Mesendoderm (in vitro differentiated cells): ENCODE measurements around the gene RABL6.

ENCODE experiments used
- DNase-seq: peaks from one replicate; pipeline ENCODE4 v3.0.0; 2013
- H2AK5ac ChIP-seq: 2 replicates; pipeline ENCODE4 v1.6.1; 2013; ENCODE audit warnings: low read length, inconsistent platforms
- H2BK120ac ChIP-seq: 2 replicates; pipeline ENCODE4 v1.6.1; 2013; ENCODE audit warnings: low read depth, mild to moderate bottlenecking, low read length, moderate library complexity, mixed read lengths
- H2BK15ac ChIP-seq: replicated peaks from 2 replicates; pipeline ENCODE4 v1.6.1; 2013; ENCODE audit warnings: low read depth, mild to moderate bottlenecking, moderate library complexity
- H2BK5ac ChIP-seq: 2 replicates; pipeline ENCODE4 v1.6.1; 2013; ENCODE audit warnings: low read length, inconsistent platforms
- H3K18ac ChIP-seq: 2 replicates; pipeline ENCODE4 v1.6.1; 2013; ENCODE audit warnings: mild to moderate bottlenecking, low read length, mixed read lengths
- H3K23ac ChIP-seq: one replicate; pipeline ENCODE4 v1.6.1; 2013; ENCODE audit warnings: low read length
- H3K27ac ChIP-seq: 2 replicates; pipeline ENCODE4 v1.5.1; 2013; ENCODE audit warnings: low read depth, mild to moderate bottlenecking, inconsistent platforms, low read length, moderate library complexity
- H3K27me3 ChIP-seq: 2 replicates; pipeline ENCODE4 v1.6.1; 2013; ENCODE audit warnings: low read length, control low read depth, mild to moderate bottlenecking, inconsistent platforms; ENCODE audit not compliant: insufficient read depth, poor library complexity
- H3K36me3 ChIP-seq: 2 replicates; pipeline ENCODE4 v1.6.1; 2013; ENCODE audit warnings: low read length, inconsistent platforms; ENCODE audit not compliant: control insufficient read depth, insufficient read depth
- H3K4ac ChIP-seq: one replicate; pipeline ENCODE4 v1.6.1; 2013; ENCODE audit warnings: low read depth, mild to moderate bottlenecking, low read length, moderate library complexity
- H3K4me1 ChIP-seq: 2 replicates; pipeline ENCODE4 v1.6.1; 2013; ENCODE audit warnings: low read depth, low read length, inconsistent platforms; ENCODE audit not compliant: control insufficient read depth
- H3K4me2 ChIP-seq: 2 replicates; pipeline ENCODE4 v1.6.1; 2013; ENCODE audit warnings: low read length
- H3K4me3 ChIP-seq: 2 replicates; pipeline ENCODE4 v1.5.1; 2013; ENCODE audit warnings: mild to moderate bottlenecking, low read length
- H3K56ac ChIP-seq: one replicate; pipeline ENCODE4 v1.6.1; 2013; ENCODE audit warnings: low read length
- H3K79me1 ChIP-seq: 2 replicates; pipeline ENCODE4 v1.6.1; 2013; ENCODE audit warnings: low read length, inconsistent platforms
- H3K79me2 ChIP-seq: 2 replicates; pipeline ENCODE4 v1.6.1; 2013; ENCODE audit warnings: mild to moderate bottlenecking, low read length; ENCODE audit not compliant: control insufficient read depth, insufficient read depth
- H3K9ac ChIP-seq: 2 replicates; pipeline ENCODE4 v1.6.1; 2013; ENCODE audit warnings: low read length, inconsistent platforms
- H4K5ac ChIP-seq: one replicate; pipeline ENCODE4 v1.6.1; 2013; ENCODE audit warnings: low read length
- H4K8ac ChIP-seq: one replicate; pipeline ENCODE4 v1.6.1; 2013; ENCODE audit warnings: low read depth, mild to moderate bottlenecking, control low read depth, low read length, moderate library complexity
- WGBS: extraction: QIAGEN DNeasy Blood & Tissue Kit; methylation state at CpG from one replicate; pipeline ENCODE4 v1.1.7; 2013; ENCODE audit warnings: low lambda C conversion rate, missing lambda C conversion rate; ENCODE audit not compliant: insufficient coverage; ENCODE audit errors: extremely low coverage; 5-methylcytosine and 5-hydroxymethylcytosine counted together

The RABL6 gene

GRCh38 chr9:136777359-136777758, 30.4 kb upstream of the RABL6 start:
- Histone ChIP-seq H3K4me2 (no peak overlapping the region), H3K9ac (no peak overlapping the region), H3K18ac (no peak overlapping the region), H2AK5ac (no peak overlapping the region), H3K4me3 (no peak overlapping the region), H4K5ac (no peak overlapping the region), H4K8ac (no peak overlapping the region), H3K36me3 (no peaks in the 10 kb centered on the region), H3K79me1 (no peaks in the 10 kb centered on the region), H3K79me2 (no peaks in the 10 kb centered on the region), H3K27ac (no peak overlapping the region), H2BK120ac (no peak overlapping the region), H3K56ac (no peak overlapping the region), H2BK5ac (no peak overlapping the region), H3K27me3 (no peaks in the 10 kb centered on the region), H3K4ac (no peak overlapping the region), H3K23ac (no peak overlapping the region), H2BK15ac (no peak overlapping the region), H3K4me1 (no peaks in the 10 kb centered on the region)
- no peak for DNase-seq
- no CpG with 5 or more reads among the region's 14 CpGs for WGBS

- Histone ChIP-seq H3K36me3 (no peaks in the 10 kb centered on the region), H4K8ac (no peak overlapping the region), H3K27ac (no peak overlapping the region), H3K27me3 (no peaks in the 10 kb centered on the region), H3K79me2 (no peaks in the 10 kb centered on the region), H2AK5ac (no peak overlapping the region), H3K4me2 (no peak overlapping the region), H3K4ac (no peak overlapping the region), H3K23ac (no peak overlapping the region), H3K9ac (no peak overlapping the region), H3K18ac (no peak overlapping the region), H3K56ac (no peak overlapping the region), H3K4me3 (no peak overlapping the region), H3K79me1 (no peaks in the 10 kb centered on the region), H2BK120ac (no peak overlapping the region), H2BK5ac (no peak overlapping the region), H4K5ac (no peak overlapping the region), H2BK15ac (no peak overlapping the region), H3K4me1 (no peaks in the 10 kb centered on the region)
- DNase-seq: no peak
- no CpG with 5 or more reads among the region's 5 CpGs for WGBS
Measured at GRCh38 chr9:136779808-136780207, 27.9 kb upstream of the RABL6 start.

GRCh38 chr9:136782452-136782851, 25.3 kb upstream of the RABL6 start:
- H3K18ac ChIP-seq: no peak overlapping the region
- no peaks in the 10 kb centered on the region for H3K4me1 ChIP-seq
- no peak for DNase-seq
- H2AK5ac ChIP-seq: no peak overlapping the region
- H2BK5ac ChIP-seq: no peak overlapping the region
- no peak overlapping the region for H3K9ac ChIP-seq
- no peak overlapping the region for H3K4me3 ChIP-seq
- H3K79me2 ChIP-seq: no peaks in the 10 kb centered on the region
- no peak overlapping the region for H4K5ac ChIP-seq
- no peak overlapping the region for H3K23ac ChIP-seq
- H2BK120ac ChIP-seq: no peak overlapping the region
- no peak overlapping the region for H2BK15ac ChIP-seq
- no peaks in the 10 kb centered on the region for H3K27me3 ChIP-seq
- no peak overlapping the region for H4K8ac ChIP-seq
- no peak overlapping the region for H3K56ac ChIP-seq
- no peaks in the 10 kb centered on the region for H3K36me3 ChIP-seq
- no peaks in the 10 kb centered on the region for H3K79me1 ChIP-seq
- no peak overlapping the region for H3K4me2 ChIP-seq
- H3K4ac ChIP-seq: no peak overlapping the region
- WGBS: no CpG with 5 or more reads among the region's 3 CpGs
- H3K27ac ChIP-seq: no peak overlapping the region

- no peak overlapping the region for H3K23ac ChIP-seq
- H4K5ac ChIP-seq: no peak overlapping the region
- no peak overlapping the region for H2BK5ac ChIP-seq
- no peak overlapping the region for H3K4ac ChIP-seq
- H3K27me3 ChIP-seq: no peaks in the 10 kb centered on the region
- H3K79me2 ChIP-seq: no peaks in the 10 kb centered on the region
- H2BK15ac ChIP-seq: no peak overlapping the region
- no peak overlapping the region for H3K27ac ChIP-seq
- no peak overlapping the region for H3K4me2 ChIP-seq
- no peak overlapping the region for H2BK120ac ChIP-seq
- no peaks in the 10 kb centered on the region for H3K36me3 ChIP-seq
- no peak overlapping the region for H3K4me3 ChIP-seq
- no peak for DNase-seq
- WGBS: no CpG with 5 or more reads among the region's 9 CpGs
- H3K4me1 ChIP-seq: no peaks in the 10 kb centered on the region
- H4K8ac ChIP-seq: no peak overlapping the region
- no peak overlapping the region for H2AK5ac ChIP-seq
- H3K18ac ChIP-seq: no peak overlapping the region
- no peaks in the 10 kb centered on the region for H3K79me1 ChIP-seq
- H3K9ac ChIP-seq: no peak overlapping the region
- H3K56ac ChIP-seq: no peak overlapping the region
Measured at GRCh38 chr9:136784249-136784996, 23.3 kb upstream of the RABL6 start.

- Histone ChIP-seq H2AK5ac (no peak overlapping the region), H3K4me3 (no peak overlapping the region), H3K4me2 (no peak overlapping the region), H2BK120ac (no peak overlapping the region), H2BK5ac (no peak overlapping the region), H3K18ac (no peak overlapping the region), H3K36me3 (no peaks in the 10 kb centered on the region), H3K4ac (no peak overlapping the region), H3K23ac (no peak overlapping the region), H3K4me1 (no peaks in the 10 kb centered on the region), H4K5ac (no peak overlapping the region), H3K79me2 (no peaks in the 10 kb centered on the region), H3K79me1 (no peaks in the 10 kb centered on the region), H3K27me3 (no peaks in the 10 kb centered on the region), H3K56ac (no peak overlapping the region), H4K8ac (no peak overlapping the region), H2BK15ac (no peak overlapping the region), H3K9ac (no peak overlapping the region), H3K27ac (no peak overlapping the region)
- DNase-seq: no peak
- no CpG with 5 or more reads among the region's 6 CpGs for WGBS
Measured at GRCh38 chr9:136784997-136785361, 22.8 kb upstream of the RABL6 start.
